ENCODE results near the gene TYMP. TPM values are rescaled to one million over a fixed set of nuclear protein-coding genes. Genes with fewer than 3 reads are reported as not detected.

TYMP gene
- total and polyA plus RNA-seq, 2 donors (not counting 3 experiments of a cell fraction or from before 2014, with no cell fraction given), result 2.0 to 2.4 TPM

DNA sequence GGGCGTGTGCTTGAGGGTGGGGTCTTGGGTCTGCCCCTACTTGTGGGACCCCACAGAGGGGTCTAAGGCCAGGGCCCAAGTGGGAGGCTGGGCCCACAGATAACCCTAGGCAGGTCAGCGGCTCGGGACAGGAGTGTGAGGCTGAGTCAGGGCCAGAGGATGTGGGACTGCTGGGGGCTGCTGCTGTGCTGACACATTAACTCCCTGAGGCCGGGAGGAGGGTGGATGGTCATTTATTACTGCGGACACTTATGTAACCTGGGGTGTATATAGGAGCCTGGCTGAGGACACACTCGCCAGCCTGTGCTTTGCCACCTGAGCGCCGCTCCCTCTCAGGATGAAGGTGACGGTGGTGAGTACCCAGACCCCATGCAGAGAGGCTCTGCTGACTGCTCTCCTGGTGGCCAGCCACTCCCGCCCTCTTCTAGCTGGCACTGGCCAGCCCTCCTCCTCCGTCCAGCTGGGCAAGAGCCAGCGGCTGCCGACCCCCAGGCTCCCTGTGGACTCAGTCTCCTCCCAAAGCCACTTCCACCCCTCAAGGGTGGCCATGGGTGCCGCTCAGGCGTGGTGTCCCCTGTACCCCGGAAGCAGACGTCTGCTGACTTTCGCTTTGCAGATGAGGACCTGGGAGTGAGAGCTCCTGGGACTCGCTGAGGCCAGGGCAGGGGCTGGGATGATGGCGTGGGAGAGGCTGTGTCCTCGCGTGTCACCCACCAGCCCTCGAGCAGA is 43.1 kb downstream of the TYMP start, which contains the start of gene MIOX:
MIOX (plus strand) TSS at position 299 of the 729 bp plus-strand sequence; CDS start at position 338, 39 bp downstream.
- no peak within 1 kb of the TSS for H3K27ac ChIP-seq (ENCODE audit: insufficient read depth, low read depth, low read length)
- BruUV-seq (replicated peaks), result no TSS peak
- TF ChIP-seq POLR2AphosphoS5 (IDR thresholded peaks at IDR 0.05; ENCODE audit: insufficient read depth, low read depth, low read length) (no peak), MYC (IDR thresholded peaks at IDR 0.05; ENCODE audit: low read depth, low read length) (no peak), POLR2A (IDR thresholded peaks at IDR 0.05; ENCODE audit: low read depth, low read length) (no peak), FOS (IDR thresholded peaks at IDR 0.05; ENCODE audit: borderline replicate concordance, insufficient read depth, low read length) (no peak), JUN (IDR thresholded peaks at IDR 0.05; ENCODE audit: borderline replicate concordance, insufficient read depth, insufficient read length, low read depth) (no peak), GATA2 (IDR thresholded peaks at IDR 0.05; ENCODE audit: insufficient read depth, insufficient read length, low read depth, low read length) (no peak), EZH2 (IDR thresholded peaks at IDR 0.05; ENCODE audit: borderline replicate concordance, low read depth, low read length, severe bottlenecking) (no peak)
- TF ChIP-seq, protein P1, sequence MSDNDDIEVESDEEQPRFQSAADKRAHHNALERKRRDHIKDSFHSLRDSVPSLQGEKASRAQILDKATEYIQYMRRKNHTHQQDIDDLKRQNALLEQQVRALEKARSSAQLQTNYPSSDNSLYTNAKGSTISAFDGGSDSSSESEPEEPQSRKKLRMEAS (IDR thresholded peaks at IDR 0.05; ENCODE audit: insufficient read depth, insufficient read length), result no peak
- TF ChIP-seq, protein P2, sequence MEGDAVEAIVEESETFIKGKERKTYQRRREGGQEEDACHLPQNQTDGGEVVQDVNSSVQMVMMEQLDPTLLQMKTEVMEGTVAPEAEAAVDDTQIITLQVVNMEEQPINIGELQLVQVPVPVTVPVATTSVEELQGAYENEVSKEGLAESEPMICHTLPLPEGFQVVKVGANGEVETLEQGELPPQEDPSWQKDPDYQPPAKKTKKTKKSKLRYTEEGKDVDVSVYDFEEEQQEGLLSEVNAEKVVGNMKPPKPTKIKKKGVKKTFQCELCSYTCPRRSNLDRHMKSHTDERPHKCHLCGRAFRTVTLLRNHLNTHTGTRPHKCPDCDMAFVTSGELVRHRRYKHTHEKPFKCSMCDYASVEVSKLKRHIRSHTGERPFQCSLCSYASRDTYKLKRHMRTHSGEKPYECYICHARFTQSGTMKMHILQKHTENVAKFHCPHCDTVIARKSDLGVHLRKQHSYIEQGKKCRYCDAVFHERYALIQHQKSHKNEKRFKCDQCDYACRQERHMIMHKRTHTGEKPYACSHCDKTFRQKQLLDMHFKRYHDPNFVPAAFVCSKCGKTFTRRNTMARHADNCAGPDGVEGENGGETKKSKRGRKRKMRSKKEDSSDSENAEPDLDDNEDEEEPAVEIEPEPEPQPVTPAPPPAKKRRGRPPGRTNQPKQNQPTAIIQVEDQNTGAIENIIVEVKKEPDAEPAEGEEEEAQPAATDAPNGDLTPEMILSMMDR (IDR thresholded peaks at IDR 0.05; ENCODE audit: extremely low read depth in 1 of 2, insufficient read depth in 1 of 2, low read depth in 1 of 2, low read length in 2 of 2), result no peak
- POLR2A ChIA-PET, result no interaction called here
- H3K9me1 ChIP-seq (replicated peaks; ENCODE audit: control insufficient read depth, extremely low read depth, insufficient read depth, low read length), result no peaks in the 10 kb centered on the region
- no peaks in the 10 kb centered on the region for H3K36me3 ChIP-seq (ENCODE audit: control insufficient read depth in 2 of 2, extremely low read depth in 1 of 2, insufficient read depth in 2 of 2, low read length in 2 of 2)
- peaks cover 0 to 6% of the 10 kb centered on the region in 2 experiments for H3K27me3 ChIP-seq (ENCODE audit: control insufficient read depth in 2 of 2, insufficient read depth in 2 of 2, low read length in 2 of 2)
- H3K79me2 ChIP-seq (ENCODE audit: control insufficient read depth, insufficient read depth, low read length), result no peaks in the 10 kb centered on the region
- CTCF ChIA-PET, result interaction anchor here (0.7 to 1.2 kb wide), 2 partner anchors 11 to 77 kb away, joined by 3 read pairs; no protein-coding TSS in a partner anchor
- intact Hi-C loops (cut with micrococcal nuclease), result no loop called here
- no peaks in the 10 kb centered on the region for H3K9me3 ChIP-seq (replicated peaks; ENCODE audit: control insufficient read depth, insufficient read depth, low read length)
- H3K4me1 ChIP-seq (ENCODE audit: control insufficient read depth, extremely low read depth, insufficient read depth, low read length), result no peaks in the 10 kb centered on the region
- no peak within 1 kb of the TSS for H3K4me3 ChIP-seq (replicated peaks in 1 of 3; ENCODE audit: insufficient read depth in 1 of 3, low read depth in 1 of 3, low read length in 3 of 3)
- no peaks in the 10 kb centered on the region for H4K20me1 ChIP-seq (replicated peaks; ENCODE audit: control insufficient read depth, extremely low read depth, insufficient read depth, low read length)
- H2AFZ ChIP-seq (ENCODE audit: low read depth, low read length), result no peak within 1 kb of the TSS
- no peak for FAIRE-seq
- no peak for DNase-seq (ENCODE audit: low read depth, low spot score)
- H3K9ac ChIP-seq (replicated peaks; ENCODE audit: extremely low read depth, insufficient read depth, low read length), result no peak within 1 kb of the TSS
- dilution Hi-C loops (cut with MboI; ENCODE audit: extremely low pct_ligation_motif_present, low sequenced_read_pairs), result no loop called here
- no peak within 1 kb of the TSS for H3K4me2 ChIP-seq (ENCODE audit: insufficient read depth, low read length)

Measured in endothelial cell of umbilical vein (primary cell).